ENCODE measurements around the gene PTPA.

Gene PTPA

GRCh38 chr9:129184219-129184524, 73.0 kb downstream of the PTPA start:
- ATAC-seq = no peak
- TF ChIP-seq ZC3H10 (CRISPR knock-in tag; IDR thresholded peaks at IDR 0.05) = no peak
- TF ChIP-seq POU6F1 (CRISPR knock-in tag; IDR thresholded peaks at IDR 0.05; ENCODE audit: borderline replicate concordance, low read depth) = no peak
- TF ChIP-seq CSDC2 (CRISPR knock-in tag; IDR thresholded peaks at IDR 0.05) = no peak
- no peak for TF ChIP-seq ZNF8 (CRISPR knock-in tag; IDR thresholded peaks at IDR 0.05)
- no peak for TF ChIP-seq ZNF565 (CRISPR knock-in tag; conservative IDR thresholded peaks at IDR 0.05; ENCODE audit: low read depth)
- TF ChIP-seq PPARA (CRISPR knock-in tag; IDR thresholded peaks at IDR 0.05; ENCODE audit: borderline replicate concordance) = no peak
- no peak for TF ChIP-seq ISL1 (CRISPR knock-in tag; IDR thresholded peaks at IDR 0.05)
- TF ChIP-seq ZFP3 (CRISPR knock-in tag; IDR thresholded peaks at IDR 0.05) = no peak
- no peak for TF ChIP-seq CSRNP3 (CRISPR knock-in tag; IDR thresholded peaks at IDR 0.05)
- no peak for TF ChIP-seq ARNTL (CRISPR knock-in tag; IDR thresholded peaks at IDR 0.05; ENCODE audit: borderline replicate concordance, low read depth)
- TF ChIP-seq OSR1 (CRISPR knock-in tag; IDR thresholded peaks at IDR 0.05) = no peak

- no peak for ATAC-seq
- TF ChIP-seq ZC3H10 (CRISPR knock-in tag; IDR thresholded peaks at IDR 0.05) (no peak), CREB5 (CRISPR knock-in tag; IDR thresholded peaks at IDR 0.05; ENCODE audit: low read depth) (no peak)
These were observed 73.4 kb downstream of the PTPA start for GRCh38 chr9:129184596-129185122.

GRCh38 chr9:129185402-129185801, 74.2 kb downstream of the PTPA start:
- no peak for ATAC-seq

More at GRCh38 chr9:129185402-129185801, 74.2 kb downstream of the PTPA start:
- no peak for TF ChIP-seq ZFP30 (CRISPR knock-in tag; IDR thresholded peaks at IDR 0.05)
- TF ChIP-seq CREB5 (CRISPR knock-in tag; IDR thresholded peaks at IDR 0.05; ENCODE audit: low read depth) = no peak
- TF ChIP-seq ARNTL (CRISPR knock-in tag; IDR thresholded peaks at IDR 0.05; ENCODE audit: borderline replicate concordance, low read depth) = no peak
- no peak for TF ChIP-seq RARB (CRISPR knock-in tag; IDR thresholded peaks at IDR 0.05)
- TF ChIP-seq ISL1 (CRISPR knock-in tag; IDR thresholded peaks at IDR 0.05) = no peak
- TF ChIP-seq ZNF565 (CRISPR knock-in tag; conservative IDR thresholded peaks at IDR 0.05; ENCODE audit: low read depth) = no peak
- TF ChIP-seq TCF4 (CRISPR knock-in tag; IDR thresholded peaks at IDR 0.05; ENCODE audit: borderline replicate concordance) = no peak
- TF ChIP-seq PATZ1 (CRISPR knock-in tag; IDR thresholded peaks at IDR 0.05; ENCODE audit: borderline replicate concordance) = no peak
- no peak for TF ChIP-seq CSRNP3 (CRISPR knock-in tag; IDR thresholded peaks at IDR 0.05)
- TF ChIP-seq SNAI2 (CRISPR knock-in tag; IDR thresholded peaks at IDR 0.05) = no peak
- TF ChIP-seq TOX (CRISPR knock-in tag; IDR thresholded peaks at IDR 0.05; ENCODE audit: borderline replicate concordance) = no peak
- no peak for TF ChIP-seq ZNF70 (CRISPR knock-in tag; IDR thresholded peaks at IDR 0.05)
- no peak for TF ChIP-seq ZNF8 (CRISPR knock-in tag; IDR thresholded peaks at IDR 0.05)
- no peak for TF ChIP-seq TSHZ2 (CRISPR knock-in tag; IDR thresholded peaks at IDR 0.05)
- TF ChIP-seq GLIS3 (CRISPR knock-in tag; IDR thresholded peaks at IDR 0.05) = no peak
- no peak for TF ChIP-seq PPARA (CRISPR knock-in tag; IDR thresholded peaks at IDR 0.05; ENCODE audit: borderline replicate concordance)
- no peak for TF ChIP-seq POU6F1 (CRISPR knock-in tag; IDR thresholded peaks at IDR 0.05; ENCODE audit: borderline replicate concordance, low read depth)
- TF ChIP-seq ZFP3 (CRISPR knock-in tag; IDR thresholded peaks at IDR 0.05) = no peak

Data from SK-N-SH treated with all-trans-retinoic acid at 6 μM for 48 hours (cell line).